NCI-H1436 (cell line): ENCODE data around the gene CA5A.
"Not testable (repeated sequence)": the region's sequence is repeated elsewhere in the genome, so short reads cannot be mapped to it uniquely, and the experiment has no call there.

Experiments used
- DNase-seq: peaks from one replicate; lab custom pipeline; 2025; lab: John Stamatoyannopoulos, UW

The CA5A gene

GRCh38 chr16:87868254-87869029 is 67.9 kb downstream of the CA5A start:
- DNase-seq = not testable (repeated sequence)

- DNase-seq = not testable (repeated sequence)
Observed at GRCh38 chr16:87865902-87866555, 70.3 kb downstream of the CA5A start.

GRCh38 chr16:87864331-87864989 is 71.9 kb downstream of the CA5A start:
- no peak for DNase-seq

GRCh38 chr16:87863327-87863635 is 73.0 kb downstream of the CA5A start:
- not testable (repeated sequence) for DNase-seq

GRCh38 chr16:87862597-87863326 is 73.6 kb downstream of the CA5A start:
- not testable (repeated sequence) for DNase-seq

- not testable (repeated sequence) for DNase-seq
Observed at GRCh38 chr16:87861300-87862099, 74.8 kb downstream of the CA5A start.

GRCh38 chr16:87860553-87861299 is 75.6 kb downstream of the CA5A start:
- DNase-seq = no peak

GRCh38 chr16:87858151-87858993 is 78.0 kb downstream of the CA5A start:
- not testable (repeated sequence) for DNase-seq

- DNase-seq = no peak
Observed at GRCh38 chr16:87856791-87857228, 79.5 kb downstream of the CA5A start.

- DNase-seq = no peak
Observed at GRCh38 chr16:87855852-87856715, 80.2 kb downstream of the CA5A start.

- DNase-seq = no peak
Observed at GRCh38 chr16:87854907-87855683, 81.2 kb downstream of the CA5A start.

- DNase-seq = no peak
Observed at GRCh38 chr16:87854053-87854906, 82.0 kb downstream of the CA5A start.

GRCh38 chr16:87853411-87854052 is 82.8 kb downstream of the CA5A start:
- DNase-seq = peak; percentile 87

GRCh38 chr16:87851601-87852000 is 84.7 kb downstream of the CA5A start:
- DNase-seq = no peak

GRCh38 chr16:87851141-87851587 is 85.2 kb downstream of the CA5A start:
- DNase-seq = peak; percentile 61
